HG03354 (cell line): ENCODE measurements around the gene MRPL17.

Source experiments
- ATAC-seq: cut with Tn5 transposase; IDR thresholded peaks from one replicate; pipeline ENCODE4 v1.9.1; 2021; ENCODE audit warnings: mild to moderate bottlenecking; ENCODE audit not compliant: unreplicated experiment, poor library complexity, severe bottlenecking

MRPL17 gene

GRCh38 chr11:6636480-6636879, 46.7 kb downstream of the MRPL17 start:
- no peak for ATAC-seq

- ATAC-seq: no peak
Measured at GRCh38 chr11:6635082-6635932, 47.8 kb downstream of the MRPL17 start.

GRCh38 chr11:6634534-6634933, 48.6 kb downstream of the MRPL17 start:
- no peak for ATAC-seq

GRCh38 chr11:6633422-6634408, 49.4 kb downstream of the MRPL17 start:
- ATAC-seq: no peak

- no peak for ATAC-seq
Measured at GRCh38 chr11:6632116-6633073, 50.7 kb downstream of the MRPL17 start.

- no peak for ATAC-seq
Measured at GRCh38 chr11:6631361-6631890, 51.7 kb downstream of the MRPL17 start.

GRCh38 chr11:6630632-6631291, 52.4 kb downstream of the MRPL17 start:
- no peak for ATAC-seq
